OCI-LY1 (cell line): ENCODE measurements around the gene CISD1.

Source experiments
- H2AFZ ChIP-seq: fragments of 200-600 bp; sonication (generic), shearing (Covaris generic); 2 replicates; pipeline ENCODE4 v1.6.0; 2014; ENCODE audit warnings: antibody characterized with exemption, mild to moderate bottlenecking, low read length
- H3F3A ChIP-seq: fragments of 200-600 bp; sonication (generic), shearing (Covaris generic); 2 replicates; pipeline ENCODE4 v1.6.0; 2014; ENCODE audit warnings: mild to moderate bottlenecking, antibody characterized with exemption, low read length, moderate library complexity; ENCODE audit not compliant: insufficient read depth
- H3K27ac ChIP-seq: fragments of 200-600 bp; sonication (generic); 2 replicates; pipeline ENCODE4 v1.5.1; 2014; ENCODE audit warnings: low read length, mixed run types, mild to moderate bottlenecking, low read depth; ENCODE audit not compliant: poor library complexity, severe bottlenecking
- H3K27me3 ChIP-seq: fragments of 200-600 bp; sonication (generic); 2 replicates; pipeline ENCODE4 v1.6.0; 2014; ENCODE audit warnings: antibody characterized with exemption, mild to moderate bottlenecking, low read length, moderate library complexity; ENCODE audit not compliant: insufficient read depth
- H3K36me3 ChIP-seq: fragments of 200-600 bp; sonication (generic); 2 replicates; pipeline ENCODE4 v1.6.1; 2014; ENCODE audit warnings: mild to moderate bottlenecking, antibody characterized with exemption, low read length, moderate library complexity, mixed read lengths; ENCODE audit not compliant: insufficient read depth
- H3K4me1 ChIP-seq: fragments of 200-600 bp; sonication (generic); 2 replicates; pipeline ENCODE4 v1.5.1; 2014; ENCODE audit warnings: mild to moderate bottlenecking, low read length, moderate library complexity; ENCODE audit not compliant: insufficient read depth, severe bottlenecking
- H3K4me2 ChIP-seq: fragments of 200-600 bp; sonication (generic), shearing (Covaris generic); 2 replicates; pipeline ENCODE4 v1.6.1; 2014; ENCODE audit warnings: low read length
- H3K4me3 ChIP-seq: fragments of 200-600 bp; sonication (generic); 2 replicates; pipeline ENCODE4 v1.5.1; 2014; ENCODE audit warnings: low read length, low read depth, mild to moderate bottlenecking, mixed read lengths; ENCODE audit not compliant: poor library complexity, severe bottlenecking
- H3K79me2 ChIP-seq: fragments of 200-600 bp; shearing (Covaris generic); 2 replicates; pipeline ENCODE4 v1.6.1; 2016; ENCODE audit warnings: mixed run types, low read length, mixed read lengths; ENCODE audit not compliant: insufficient read depth
- H3K9ac ChIP-seq: fragments of 200-600 bp; sonication (generic), shearing (Covaris generic); 2 replicates; pipeline ENCODE4 v1.6.1; 2014; ENCODE audit warnings: mild to moderate bottlenecking, low read length, mixed read lengths
- H3K9me2 ChIP-seq: fragments of 200-600 bp; sonication (generic), shearing (Covaris generic); 2 replicates; pipeline ENCODE4 v1.6.1; 2014; ENCODE audit warnings: low read depth, mild to moderate bottlenecking, low read length, mixed read lengths
- H3K9me3 ChIP-seq: fragments of 200-600 bp; shearing (Covaris generic); 2 replicates; pipeline ENCODE4 v1.6.1; 2014; ENCODE audit warnings: low read length, mixed read lengths
- H4K20me1 ChIP-seq: fragments of 200-600 bp; sonication (generic), shearing (Covaris generic); 2 replicates; pipeline ENCODE4 v1.6.0; 2016; ENCODE audit warnings: mild to moderate bottlenecking, low read length; ENCODE audit not compliant: insufficient read depth
- CTCF ChIP-seq: fragments of 200-600 bp; sonication (generic), shearing (Covaris generic); IDR thresholded peaks from 2 replicates; pipeline ENCODE4 v1.5.1; 2017; ENCODE audit warnings: mild to moderate bottlenecking, antibody characterized with exemption, low read length, moderate library complexity, mixed read lengths
- EZH2 ChIP-seq: fragments of 200-600 bp; sonication (generic), shearing (Covaris generic); IDR thresholded peaks from 2 replicates; pipeline ENCODE4 v1.8.0; 2017; ENCODE audit warnings: borderline replicate concordance, mixed run types, mild to moderate bottlenecking, antibody characterized with exemption, low read length, moderate library complexity, mixed read lengths

CISD1 gene

GRCh38 chr10:58293989-58294388 lies 25.0 kb downstream of the CISD1 start:
- Histone ChIP-seq H3K79me2 (no peaks in the 10 kb centered on the region), H3K4me3 (no peak overlapping the region), H3K9ac (no peak overlapping the region), H4K20me1 (no peaks in the 10 kb centered on the region), H3K9me3 (no peaks in the 10 kb centered on the region), H3K4me1 (no peaks in the 10 kb centered on the region), H3K9me2 (no peaks in the 10 kb centered on the region), H2AFZ (no peak overlapping the region), H3K36me3 (no peaks in the 10 kb centered on the region), H3K27me3 (no peaks in the 10 kb centered on the region), H3K4me2 (no peak overlapping the region), H3K27ac (no peak overlapping the region), H3F3A (no peaks in the 10 kb centered on the region)
- TF ChIP-seq CTCF: no peak

- no peaks in the 10 kb centered on the region for H3K4me1 ChIP-seq
- H3K9ac ChIP-seq: no peak overlapping the region
- H3K36me3 ChIP-seq: no peaks in the 10 kb centered on the region
- H3F3A ChIP-seq: no peaks in the 10 kb centered on the region
- H3K9me2 ChIP-seq: no peaks in the 10 kb centered on the region
- H3K79me2 ChIP-seq: no peaks in the 10 kb centered on the region
- no peaks in the 10 kb centered on the region for H4K20me1 ChIP-seq
- H2AFZ ChIP-seq: no peak overlapping the region
- no peaks in the 10 kb centered on the region for H3K9me3 ChIP-seq
- no peak overlapping the region for H3K4me2 ChIP-seq
- H3K4me3 ChIP-seq: no peak overlapping the region
- peak; percentile 94 for TF ChIP-seq CTCF
- no peak for TF ChIP-seq EZH2
- H3K27me3 ChIP-seq: no peaks in the 10 kb centered on the region
- no peak overlapping the region for H3K27ac ChIP-seq
Measured at GRCh38 chr10:58299580-58299979, 30.6 kb downstream of the CISD1 start.

- Histone ChIP-seq H3K27ac (no peak overlapping the region), H3F3A (no peaks in the 10 kb centered on the region), H3K9me2 (no peaks in the 10 kb centered on the region)
Measured at GRCh38 chr10:58300676-58301075, 31.7 kb downstream of the CISD1 start.

More at GRCh38 chr10:58300676-58301075, 31.7 kb downstream of the CISD1 start:
- no peaks in the 10 kb centered on the region for H3K27me3 ChIP-seq
- no peak overlapping the region for H3K9ac ChIP-seq
- no peaks in the 10 kb centered on the region for H3K9me3 ChIP-seq
- H3K4me1 ChIP-seq: no peaks in the 10 kb centered on the region
- H3K36me3 ChIP-seq: no peaks in the 10 kb centered on the region
- no peak overlapping the region for H3K4me3 ChIP-seq
- no peak overlapping the region for H2AFZ ChIP-seq
- no peak overlapping the region for H3K4me2 ChIP-seq
- TF ChIP-seq CTCF: no peak
- H3K79me2 ChIP-seq: no peaks in the 10 kb centered on the region
- no peaks in the 10 kb centered on the region for H4K20me1 ChIP-seq
